ENCODE results near the gene PLEK2.
"Not testable (repeated sequence)": the region's sequence is repeated elsewhere in the genome, so short reads cannot be mapped to it uniquely, and the experiment has no call there.

The PLEK2 gene, protein sequence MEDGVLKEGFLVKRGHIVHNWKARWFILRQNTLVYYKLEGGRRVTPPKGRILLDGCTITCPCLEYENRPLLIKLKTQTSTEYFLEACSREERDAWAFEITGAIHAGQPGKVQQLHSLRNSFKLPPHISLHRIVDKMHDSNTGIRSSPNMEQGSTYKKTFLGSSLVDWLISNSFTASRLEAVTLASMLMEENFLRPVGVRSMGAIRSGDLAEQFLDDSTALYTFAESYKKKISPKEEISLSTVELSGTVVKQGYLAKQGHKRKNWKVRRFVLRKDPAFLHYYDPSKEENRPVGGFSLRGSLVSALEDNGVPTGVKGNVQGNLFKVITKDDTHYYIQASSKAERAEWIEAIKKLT

DNA sequence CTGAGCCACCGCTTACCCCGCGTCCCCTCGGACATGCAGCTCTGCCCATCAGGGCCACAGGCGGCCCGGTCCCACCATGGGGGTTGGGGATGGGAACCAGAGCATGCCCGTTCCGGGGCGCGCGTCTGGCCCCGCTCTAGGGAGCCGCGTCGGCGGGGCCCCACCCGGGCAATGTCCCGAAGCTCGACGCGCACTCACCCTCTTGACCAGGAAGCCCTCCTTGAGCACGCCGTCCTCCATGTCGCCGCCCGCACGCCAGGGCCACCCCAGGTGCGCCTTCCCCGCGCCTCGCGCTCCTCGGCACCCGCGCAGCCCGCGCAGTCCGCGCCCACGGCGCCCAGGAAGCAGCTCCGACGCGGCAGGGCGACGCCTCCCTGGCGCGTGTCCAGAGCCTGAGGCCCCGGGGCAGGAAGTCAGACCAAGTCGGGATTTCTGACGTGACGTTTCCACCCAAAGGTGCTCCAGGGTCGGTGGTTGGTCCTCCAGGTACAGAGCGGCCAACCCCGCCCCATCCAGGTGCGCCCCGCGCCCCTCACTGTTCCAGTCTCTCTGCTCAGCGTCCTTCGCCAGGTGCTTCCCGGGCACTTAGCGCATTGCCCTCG lies at the start of gene PLEK2:
Gene PLEK2, minus strand, starts transcription at position 346 of the 602 bp plus-strand sequence. Its CDS starts 106 bp downstream, at position 240.
- no peak for DNase-seq (ENCODE audit: extremely low read depth, low read depth)
- TF ChIP-seq, protein P1, sequence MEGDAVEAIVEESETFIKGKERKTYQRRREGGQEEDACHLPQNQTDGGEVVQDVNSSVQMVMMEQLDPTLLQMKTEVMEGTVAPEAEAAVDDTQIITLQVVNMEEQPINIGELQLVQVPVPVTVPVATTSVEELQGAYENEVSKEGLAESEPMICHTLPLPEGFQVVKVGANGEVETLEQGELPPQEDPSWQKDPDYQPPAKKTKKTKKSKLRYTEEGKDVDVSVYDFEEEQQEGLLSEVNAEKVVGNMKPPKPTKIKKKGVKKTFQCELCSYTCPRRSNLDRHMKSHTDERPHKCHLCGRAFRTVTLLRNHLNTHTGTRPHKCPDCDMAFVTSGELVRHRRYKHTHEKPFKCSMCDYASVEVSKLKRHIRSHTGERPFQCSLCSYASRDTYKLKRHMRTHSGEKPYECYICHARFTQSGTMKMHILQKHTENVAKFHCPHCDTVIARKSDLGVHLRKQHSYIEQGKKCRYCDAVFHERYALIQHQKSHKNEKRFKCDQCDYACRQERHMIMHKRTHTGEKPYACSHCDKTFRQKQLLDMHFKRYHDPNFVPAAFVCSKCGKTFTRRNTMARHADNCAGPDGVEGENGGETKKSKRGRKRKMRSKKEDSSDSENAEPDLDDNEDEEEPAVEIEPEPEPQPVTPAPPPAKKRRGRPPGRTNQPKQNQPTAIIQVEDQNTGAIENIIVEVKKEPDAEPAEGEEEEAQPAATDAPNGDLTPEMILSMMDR (IDR thresholded peaks at IDR 0.05; ENCODE audit: low read depth, low read length): no peak

DNA sequence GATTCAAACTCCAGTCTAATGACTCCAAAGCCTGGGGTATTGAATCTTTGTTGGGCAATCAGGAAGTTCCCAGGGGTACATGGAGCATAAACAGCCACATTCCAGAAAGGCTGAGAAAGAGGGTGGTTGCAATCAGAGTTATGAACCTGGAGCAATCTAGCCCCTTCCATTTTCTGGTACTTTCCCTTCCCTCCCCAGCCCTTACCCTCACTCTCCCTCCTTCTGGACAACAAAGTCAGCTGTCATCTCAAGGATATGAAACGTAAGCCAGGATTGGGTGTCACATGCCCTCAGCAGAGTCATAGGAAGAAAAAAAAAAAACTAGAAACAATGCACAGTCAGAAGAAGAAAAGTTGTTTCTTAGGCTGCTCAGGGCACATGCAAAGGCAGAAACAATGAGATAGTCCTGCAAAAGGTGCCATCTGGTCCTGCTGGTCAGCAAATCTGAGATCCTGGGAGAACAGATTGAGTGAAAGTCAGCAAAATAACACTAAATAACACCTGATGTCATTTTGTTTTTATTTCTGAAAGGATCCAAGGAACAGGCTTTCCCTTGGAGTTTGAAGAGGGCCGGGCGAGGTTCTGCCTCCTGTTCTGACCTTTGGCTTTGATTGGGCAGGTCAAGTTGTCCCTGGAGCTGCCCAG lies 49.5 kb upstream of the PLEK2 start:
- TF ChIP-seq, protein P1 (IDR thresholded peaks at IDR 0.05; ENCODE audit: low read depth, low read length): no peak
- no peak for DNase-seq (ENCODE audit: extremely low read depth, low read depth)

DNA sequence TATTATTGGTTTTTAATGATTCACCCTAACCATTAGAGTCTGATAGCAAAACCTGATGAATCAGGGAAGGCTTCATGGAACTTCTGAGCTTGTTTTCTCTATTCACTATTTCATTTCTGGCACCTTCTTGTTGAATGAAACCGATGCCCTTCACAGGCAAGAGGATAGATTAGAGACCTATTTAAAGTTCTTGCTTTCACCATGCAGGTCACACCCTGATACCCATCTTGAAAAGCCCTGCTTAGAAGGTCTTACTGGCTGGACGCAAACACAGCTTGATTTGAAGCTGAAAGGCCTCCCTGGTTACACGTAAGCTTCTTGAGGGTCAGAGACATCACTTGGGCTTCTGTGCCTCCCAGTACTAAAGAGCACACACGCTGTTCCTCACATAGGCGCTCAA lies 47.4 kb upstream of the PLEK2 start:
- TF ChIP-seq, protein P1 (IDR thresholded peaks at IDR 0.05; ENCODE audit: low read depth, low read length): no peak

DNA sequence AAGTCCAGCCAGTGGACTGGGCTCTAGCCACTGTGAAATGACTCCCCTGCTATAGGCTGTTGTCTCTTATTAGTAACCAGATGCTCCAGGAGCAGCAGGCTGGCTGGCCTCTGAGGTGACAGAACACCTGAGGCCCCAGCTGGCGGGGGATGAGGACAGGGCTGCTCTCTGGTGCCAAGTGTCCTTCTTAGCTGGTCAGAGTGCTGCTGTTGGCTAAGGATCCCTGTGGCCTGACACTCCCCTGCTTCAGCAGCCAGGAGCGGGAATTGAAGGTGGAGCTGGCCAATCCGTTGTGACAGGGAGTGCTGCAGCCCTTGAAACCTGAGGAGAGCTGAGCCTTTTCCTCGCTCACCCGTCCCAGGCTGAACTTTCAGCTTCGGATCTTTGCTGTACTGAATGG lies 45.8 kb upstream of the PLEK2 start:
- TF ChIP-seq, protein P1 (IDR thresholded peaks at IDR 0.05; ENCODE audit: low read depth, low read length): no peak
- no peak for DNase-seq (ENCODE audit: extremely low read depth, low read depth)

More for the DNA sequence above, 47.4 kb upstream of the PLEK2 start:
- DNase-seq (ENCODE audit: extremely low read depth, low read depth): no peak

DNA sequence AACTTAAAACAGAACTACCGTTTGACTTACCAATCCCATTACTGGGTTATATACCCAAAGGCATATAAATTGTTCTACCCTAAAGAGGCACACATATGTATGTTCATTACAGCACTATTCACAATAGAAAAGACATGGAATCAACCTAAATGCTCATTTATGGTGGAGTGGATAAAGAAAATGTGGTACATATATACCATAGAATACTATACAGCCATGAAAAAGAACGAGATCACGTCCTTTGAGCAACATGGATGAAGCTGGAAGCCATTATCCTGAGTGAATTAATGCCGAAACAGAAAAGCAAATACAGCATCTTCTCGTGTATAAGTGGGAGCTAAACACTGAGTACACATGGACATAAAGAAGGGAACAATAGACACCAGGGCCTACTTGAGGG lies 44.8 kb upstream of the PLEK2 start:
- TF ChIP-seq, protein P1 (IDR thresholded peaks at IDR 0.05; ENCODE audit: low read depth, low read length): no peak
- no peak for DNase-seq (ENCODE audit: extremely low read depth, low read depth)

DNA sequence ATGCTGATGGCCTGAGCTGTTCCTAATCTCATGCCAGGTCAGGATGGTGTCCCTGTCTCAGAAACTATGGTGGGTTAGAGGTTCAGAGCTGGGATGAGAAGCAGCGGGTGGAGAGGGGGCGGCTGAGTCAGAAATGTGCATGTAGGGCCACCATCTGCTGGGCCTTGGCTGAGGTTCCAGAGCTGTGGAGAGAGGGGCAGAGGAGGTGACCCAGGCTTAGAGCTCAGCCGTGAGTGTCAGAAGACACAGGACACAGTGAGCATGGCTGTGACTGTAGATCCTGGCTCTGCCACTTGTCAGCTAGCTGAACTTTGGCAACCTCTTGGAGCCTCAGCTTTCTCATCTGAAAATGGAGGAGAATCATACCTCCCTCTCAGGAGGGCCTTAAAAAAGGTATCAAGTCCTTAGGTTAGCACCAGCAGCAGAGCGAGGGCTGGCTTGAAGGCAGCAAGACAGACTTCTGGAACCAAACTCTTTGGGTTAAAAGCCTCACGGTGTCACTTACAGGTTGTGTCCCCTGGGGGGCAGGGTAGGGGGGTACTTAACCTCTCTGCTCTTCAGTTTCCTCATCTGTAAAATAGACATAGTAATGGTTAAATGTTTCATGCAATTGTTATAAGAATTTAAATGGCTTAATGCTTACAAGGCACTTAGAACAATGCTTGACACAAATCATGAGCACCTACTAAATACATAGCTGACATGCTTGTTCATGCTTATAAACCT lies 41.8 kb upstream of the PLEK2 start:
- TF ChIP-seq, protein P1 (IDR thresholded peaks at IDR 0.05; ENCODE audit: low read depth, low read length): no peak
- DNase-seq (ENCODE audit: extremely low read depth, low read depth): no peak

DNA sequence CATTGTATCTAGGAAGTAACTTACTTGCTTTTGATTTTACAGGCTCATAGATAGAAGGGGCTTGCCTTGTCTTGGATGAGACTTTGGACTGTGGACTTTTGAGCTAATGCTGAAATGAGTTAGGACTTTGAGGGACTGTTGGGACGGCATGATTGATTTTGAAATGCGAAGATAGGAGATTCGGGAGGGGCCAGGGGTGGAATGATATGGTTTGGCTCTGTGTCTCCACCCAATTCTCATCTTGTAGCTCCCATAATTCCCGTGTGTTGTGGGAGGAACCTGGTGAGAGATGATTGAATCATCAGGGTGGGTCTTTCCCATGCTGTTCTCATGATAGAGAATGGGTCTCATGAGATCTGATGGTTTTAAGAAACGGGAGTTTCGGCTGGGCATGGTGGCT lies 39.7 kb upstream of the PLEK2 start:
- not testable (repeated sequence) for DNase-seq (ENCODE audit: extremely low read depth, low read depth)

Data from AG09319 (cell line).